ENCODE data around the gene INPP5D. TPM values are rescaled to one million over a fixed set of nuclear protein-coding genes. Genes with fewer than 3 reads are reported as not detected.

INPP5D gene
- total and polyA plus RNA-seq, 2 of the 13 experiments (the other 11 are each of a cell fraction or from before 2014, with no cell fraction given) = 16.7 to 18.0 TPM

GRCh38 chr2:233085037-233085838 lies 25.1 kb downstream of the INPP5D start (continued):
- TF ChIP-seq PAXIP1 (CRISPR knock-in tag; conservative IDR thresholded peaks at IDR 0.05) (peak; percentile 76), CHD4 (IDR thresholded peaks at IDR 0.05; ENCODE audit: borderline replicate concordance, low read length) (0 out of 2 replicates have a peak, but pooled peaks have one; percentile 86), FOSL2 (CRISPR knock-in tag; IDR thresholded peaks at IDR 0.05) (peak; percentile 71), NR0B2 (CRISPR knock-in tag; IDR thresholded peaks at IDR 0.05) (no peak), HDAC1 (CRISPR knock-in tag; IDR thresholded peaks at IDR 0.05) (peak; percentile 41; the same call in 1 of the 2 replicates), RCOR2 (CRISPR knock-in tag; IDR thresholded peaks at IDR 0.05) (peak; percentile 97), ZBTB33 (CRISPR knock-in tag; IDR thresholded peaks at IDR 0.05) (peak; percentile 72), FOXP4 (CRISPR knock-in tag; IDR thresholded peaks at IDR 0.05) (peak; percentile 31; the same call in 1 of the 2 replicates), HMGXB4 (CRISPR knock-in tag; IDR thresholded peaks at IDR 0.05; ENCODE audit: borderline replicate concordance in 1 of 2, low read depth in 1 of 2) (0 out of 4 replicates have a peak, but pooled peaks of 1 of the 2 experiments have one; percentile 26), ARID5B (CRISPR knock-in tag; IDR thresholded peaks at IDR 0.05) (peak; percentile 86), SP5 (CRISPR knock-in tag; IDR thresholded peaks at IDR 0.05; ENCODE audit: borderline replicate concordance, low read depth) (0 out of 2 replicates have a peak, but pooled peaks have one; percentile 31)
